Neuronal stem cell (in vitro differentiated cells): ENCODE data around the gene KLLN.

ENCODE experiments used
- DNase-seq: peaks from one replicate; pipeline ENCODE4 v3.0.0-alpha.2; 2013; ENCODE audit warnings: low spot score
- H2AFZ ChIP-seq: one replicate; pipeline ENCODE4 v1.6.1; 2013; ENCODE audit warnings: mild to moderate bottlenecking, low read length, inconsistent platforms
- H2AK5ac ChIP-seq: 2 replicates; pipeline ENCODE4 v1.6.1; 2013; ENCODE audit warnings: low read depth, mild to moderate bottlenecking, inconsistent platforms, low read length, moderate library complexity, mixed read lengths
- H2BK120ac ChIP-seq: 2 replicates; pipeline ENCODE4 v1.6.1; 2013; ENCODE audit warnings: low read depth, mild to moderate bottlenecking, inconsistent platforms, low read length, moderate library complexity, mixed read lengths
- H2BK12ac ChIP-seq: one replicate; pipeline ENCODE4 v1.6.1; 2013; ENCODE audit warnings: low read length, inconsistent platforms
- H2BK15ac ChIP-seq: 2 replicates; pipeline ENCODE4 v1.6.1; 2013; ENCODE audit warnings: mild to moderate bottlenecking, low read length, inconsistent platforms, mixed read lengths
- H2BK5ac ChIP-seq: one replicate; pipeline ENCODE4 v1.6.1; 2013; ENCODE audit warnings: inconsistent platforms, mild to moderate bottlenecking, low read length, moderate library complexity
- H3K14ac ChIP-seq: one replicate; pipeline ENCODE4 v1.6.1; 2013; ENCODE audit warnings: low read length, inconsistent platforms
- H3K18ac ChIP-seq: 2 replicates; pipeline ENCODE4 v1.6.1; 2013; ENCODE audit warnings: low read length, inconsistent platforms
- H3K23ac ChIP-seq: 2 replicates; pipeline ENCODE4 v1.6.1; 2013; ENCODE audit warnings: low read depth, mild to moderate bottlenecking, mixed read lengths, low read length, inconsistent platforms; ENCODE audit not compliant: poor library complexity
- H3K27ac ChIP-seq: replicated peaks from 3 replicates; pipeline ENCODE4 v1.5.1; 2013; ENCODE audit warnings: low read length, inconsistent platforms
- H3K27me3 ChIP-seq, 3 experiments: 2 replicates each; pipeline ENCODE4 v1.6.1; 2013; ENCODE audit warnings: low read length in 3 of 3, mild to moderate bottlenecking in 2 of 3, inconsistent platforms in 1 of 3, low read depth in 1 of 3, mixed read lengths in 1 of 3, moderate library complexity in 1 of 3; ENCODE audit not compliant: control insufficient read depth in 3 of 3, insufficient read depth in 3 of 3
- H3K36me3 ChIP-seq, 2 donors: replicated peaks in 1 of 2; 2 replicates each; pipeline ENCODE4 v1.6.1; 2013; ENCODE audit warnings: low read length in 2 of 2; ENCODE audit not compliant: control insufficient read depth in 2 of 2, insufficient read depth in 2 of 2
- H3K4ac ChIP-seq: 2 replicates; pipeline ENCODE4 v1.6.1; 2013; ENCODE audit warnings: inconsistent platforms, mild to moderate bottlenecking, low read length, moderate library complexity
- H3K4me1 ChIP-seq, 2 donors: 1 replicate in 1 of 2; 2 replicates in 1 of 2; pipeline ENCODE4 v1.6.1; 2013; ENCODE audit warnings: low read length in 2 of 2, low read depth in 1 of 2; ENCODE audit not compliant: control insufficient read depth in 2 of 2, insufficient read depth in 1 of 2
- H3K4me2 ChIP-seq: one replicate; pipeline ENCODE4 v1.6.1; 2013; ENCODE audit warnings: mild to moderate bottlenecking, low read length, inconsistent platforms; ENCODE audit not compliant: insufficient read depth, poor library complexity, severe bottlenecking
- H3K4me3 ChIP-seq, 2 donors: 2 replicates each; pipeline ENCODE4 v1.5.1; 2013; ENCODE audit warnings: low read length in 2 of 2, mild to moderate bottlenecking in 2 of 2, inconsistent platforms in 1 of 2, moderate library complexity in 1 of 2
- H3K79me1 ChIP-seq: one replicate; pipeline ENCODE4 v1.6.1; 2013; ENCODE audit warnings: low read depth, mild to moderate bottlenecking, inconsistent platforms, low read length, moderate library complexity
- H3K9ac ChIP-seq: one replicate; pipeline ENCODE4 v1.6.1; 2013; ENCODE audit warnings: mild to moderate bottlenecking, low read depth, low read length, inconsistent platforms; ENCODE audit not compliant: poor library complexity
- H3K9me3 ChIP-seq, 2 donors: replicated peaks in 1 of 2; 2 replicates each; pipeline versions ENCODE3 to v1.6.1; 2013; ENCODE audit warnings: low read length in 2 of 2, mild to moderate bottlenecking in 2 of 2, inconsistent platforms in 1 of 2, low read depth in 1 of 2, mixed read lengths in 1 of 2, moderate library complexity in 1 of 2; ENCODE audit not compliant: control insufficient read depth in 2 of 2, insufficient read depth in 1 of 2
- H4K8ac ChIP-seq: one replicate; pipeline ENCODE4 v1.6.1; 2013; ENCODE audit warnings: low read depth, mild to moderate bottlenecking, inconsistent platforms, low read length, moderate library complexity
- H4K91ac ChIP-seq: one replicate; pipeline ENCODE4 v1.6.1; 2013; ENCODE audit warnings: low read length, low read depth, mild to moderate bottlenecking, inconsistent platforms; ENCODE audit not compliant: poor library complexity
- WGBS, 2 donors: extraction: QIAGEN DNeasy Blood & Tissue Kit; methylation state at CpG; one replicate each; pipeline ENCODE4 v1.1.7; 2013; ENCODE audit warnings: missing lambda C conversion rate in 2 of 2, mixed read lengths in 1 of 2; ENCODE audit not compliant: insufficient read length in 2 of 2, insufficient replicate concordance in 1 of 2; ENCODE audit errors: extremely low coverage in 2 of 2; 5-methylcytosine and 5-hydroxymethylcytosine counted together

KLLN gene

DNA sequence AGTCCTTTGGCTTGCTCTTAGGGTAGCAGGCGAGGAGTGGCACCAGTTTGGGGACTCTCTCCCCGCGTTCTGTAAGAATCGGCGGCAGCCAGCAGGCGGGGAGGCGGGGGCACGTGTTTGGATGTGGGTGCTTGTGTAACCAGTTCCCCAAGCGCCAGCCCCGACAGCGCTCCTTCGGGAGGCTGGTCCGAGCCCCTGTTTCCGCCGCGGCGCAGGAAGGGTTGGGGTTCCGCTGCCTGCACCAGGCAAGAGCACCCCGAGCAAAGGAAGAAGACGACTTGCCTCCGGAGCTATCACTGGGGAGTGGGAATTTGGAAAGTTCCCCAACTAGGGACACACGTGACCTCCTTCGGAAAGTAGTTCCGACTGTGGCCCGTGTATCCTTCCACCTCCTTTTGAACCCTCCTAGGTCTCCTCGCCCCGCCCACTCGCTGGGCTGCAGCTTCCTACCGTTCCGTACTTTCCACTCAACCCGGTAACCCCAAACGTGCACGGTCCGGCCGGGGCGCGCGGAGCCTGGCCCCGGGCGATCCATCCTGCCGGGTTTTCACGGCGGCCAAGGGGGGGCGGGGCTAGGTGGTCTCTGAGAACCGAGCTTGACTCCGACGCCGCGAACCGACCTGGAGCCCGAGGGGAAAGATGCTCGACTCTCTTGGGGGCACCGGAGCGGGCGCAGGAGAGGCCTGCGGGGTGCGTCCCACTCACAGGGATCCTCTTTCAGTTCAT is 1.2 kb downstream of the KLLN start:
- Histone ChIP-seq H3K9ac (peak overlapping the region; percentile 96), H3K23ac (peak overlapping the region; percentile 98), H3K18ac (peak overlapping the region; percentile 100), H4K91ac (no peak overlapping the region), H3K27me3 (no peaks in the 10 kb centered on the region), H3K14ac (peak overlapping the region; percentile 76), H2BK120ac (peak overlapping the region; percentile 82), H3K4me3 (peak overlapping the region; percentile 94 to 98), H3K4ac (peak overlapping the region; percentile 78), H2BK5ac (peak overlapping the region; percentile 95), H2BK15ac (peak overlapping the region; percentile 93), H4K8ac (no peak overlapping the region), H2AFZ (peak overlapping the region; percentile 92), H2BK12ac (peak overlapping the region; percentile 96), H3K4me2 (peak overlapping the region; percentile 96), H3K9me3 (peaks cover 0 to 8% of the 10 kb centered on the region in 2 donors), H3K4me1 (peaks cover 0 to 3% of the 10 kb centered on the region in 2 donors), H2AK5ac (peak overlapping the region; percentile 64), H3K79me1 (peaks cover 6% of the 10 kb centered on the region), H3K36me3 (peaks cover 0 to under 1% of the 10 kb centered on the region in 2 donors), H3K27ac (peak overlapping the region; percentile 99)
- peak; percentile 97 for DNase-seq
- no CpG with 5 or more reads among the region's 57 CpGs for WGBS, 2 donors

DNA sequence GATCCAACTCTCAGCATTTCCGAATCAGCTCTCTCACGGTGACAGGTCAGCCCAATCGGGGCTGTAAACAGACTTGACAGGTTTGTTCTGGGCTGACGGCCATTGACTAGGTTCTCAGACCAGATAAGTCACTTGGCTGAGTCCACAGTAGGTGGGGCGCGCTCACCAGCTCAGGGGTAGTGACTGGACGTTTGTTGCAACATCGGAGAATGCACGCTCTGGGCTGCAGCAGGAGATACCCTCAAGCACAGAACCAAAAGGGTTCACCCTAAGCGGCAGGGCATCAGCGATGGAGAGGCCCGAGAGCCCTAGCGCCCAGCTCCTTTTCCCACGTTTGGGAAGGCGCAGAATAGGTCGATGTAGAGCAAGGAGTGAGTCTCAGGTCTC is 1.8 kb downstream of the KLLN start:
- Histone ChIP-seq H2BK15ac (peak overlapping the region; percentile 93), H3K9ac (peak overlapping the region; percentile 88), H2BK120ac (peak overlapping the region; percentile 82), H2BK5ac (peak overlapping the region; percentile 95), H3K79me1 (peaks cover 6% of the 10 kb centered on the region), H2AFZ (peak overlapping the region; percentile 92), H2AK5ac (peak overlapping the region; percentile 6), H2BK12ac (peak overlapping the region; percentile 96), H3K4me1 (peaks cover 0 to 3% of the 10 kb centered on the region in 2 donors), H3K23ac (peak overlapping the region; percentile 98), H3K14ac (peak overlapping the region; percentile 76), H3K36me3 (no peaks in the 10 kb centered on the region), H3K4ac (peak overlapping the region; percentile 78), H4K91ac (no peak overlapping the region), H3K9me3 (peaks cover 0 to 8% of the 10 kb centered on the region in 2 donors), H3K18ac (peak overlapping the region; percentile 100), H3K4me2 (peak overlapping the region; percentile 96), H3K27ac (peak overlapping the region; percentile 89), H4K8ac (no peak overlapping the region), H3K27me3 (no peaks in the 10 kb centered on the region), H3K4me3 (peak overlapping the region; percentile 91 to 98)
- WGBS, 2 donors, result no CpG with 5 or more reads among the region's 16 CpGs
- no peak for DNase-seq

- Histone ChIP-seq H3K9ac (no peak overlapping the region), H3K27ac (no peak overlapping the region), H2BK15ac (no peak overlapping the region), H2BK12ac (no peak overlapping the region), H3K4me2 (no peak overlapping the region), H3K14ac (no peak overlapping the region), H3K27me3 (no peaks in the 10 kb centered on the region), H3K4me3 (no peak overlapping the region), H3K36me3 (no peaks in the 10 kb centered on the region), H4K91ac (no peak overlapping the region), H2BK5ac (no peak overlapping the region), H2AFZ (no peak overlapping the region), H3K18ac (no peak overlapping the region), H3K4ac (no peak overlapping the region), H4K8ac (no peak overlapping the region), H3K79me1 (peaks cover 6% of the 10 kb centered on the region), H3K4me1 (peaks cover 0 to 3% of the 10 kb centered on the region in 2 donors), H2BK120ac (no peak overlapping the region), H3K9me3 (peaks cover 0 to 8% of the 10 kb centered on the region in 2 donors), H2AK5ac (no peak overlapping the region), H3K23ac (no peak overlapping the region)
- no CpG with 5 or more reads among the region's 4 CpGs for WGBS, 2 donors
- DNase-seq, result no peak
Observed at GRCh38 chr10:87860816-87861403, 2.4 kb downstream of the KLLN start.

- Histone ChIP-seq H3K4ac (no peak overlapping the region), H3K14ac (no peak overlapping the region), H3K4me3 (no peak overlapping the region), H3K79me1 (peaks cover 6% of the 10 kb centered on the region), H2BK12ac (no peak overlapping the region), H2BK5ac (no peak overlapping the region), H3K4me2 (no peak overlapping the region), H3K9me3 (peaks cover 0 to 8% of the 10 kb centered on the region in 2 donors), H3K27me3 (no peaks in the 10 kb centered on the region), H3K23ac (no peak overlapping the region), H4K91ac (no peak overlapping the region), H4K8ac (no peak overlapping the region), H2BK15ac (no peak overlapping the region), H3K18ac (no peak overlapping the region), H2BK120ac (no peak overlapping the region), H3K9ac (no peak overlapping the region), H3K27ac (no peak overlapping the region), H3K36me3 (no peaks in the 10 kb centered on the region), H3K4me1 (peaks cover 0 to 3% of the 10 kb centered on the region in 2 donors), H2AFZ (no peak overlapping the region), H2AK5ac (no peak overlapping the region)
- DNase-seq, result no peak
- WGBS, 2 donors, result no CpG with 5 or more reads among the region's 3 CpGs
Observed at GRCh38 chr10:87860156-87860795, 3.1 kb downstream of the KLLN start.
